Eye (tissue), 1 donor: ENCODE results near the gene PPP1R1B.
A peak's percentile ranks its signal among the peaks of the same experiment; 100 is the strongest.
"Not testable (repeated sequence)": the region's sequence is repeated elsewhere in the genome, so short reads cannot be mapped to it uniquely, and the experiment has no call there.

Experiments used
- DNase-seq: peaks from one replicate; pipeline ENCODE4 v3.0.0-alpha.2; 2015

The PPP1R1B gene

DNA sequence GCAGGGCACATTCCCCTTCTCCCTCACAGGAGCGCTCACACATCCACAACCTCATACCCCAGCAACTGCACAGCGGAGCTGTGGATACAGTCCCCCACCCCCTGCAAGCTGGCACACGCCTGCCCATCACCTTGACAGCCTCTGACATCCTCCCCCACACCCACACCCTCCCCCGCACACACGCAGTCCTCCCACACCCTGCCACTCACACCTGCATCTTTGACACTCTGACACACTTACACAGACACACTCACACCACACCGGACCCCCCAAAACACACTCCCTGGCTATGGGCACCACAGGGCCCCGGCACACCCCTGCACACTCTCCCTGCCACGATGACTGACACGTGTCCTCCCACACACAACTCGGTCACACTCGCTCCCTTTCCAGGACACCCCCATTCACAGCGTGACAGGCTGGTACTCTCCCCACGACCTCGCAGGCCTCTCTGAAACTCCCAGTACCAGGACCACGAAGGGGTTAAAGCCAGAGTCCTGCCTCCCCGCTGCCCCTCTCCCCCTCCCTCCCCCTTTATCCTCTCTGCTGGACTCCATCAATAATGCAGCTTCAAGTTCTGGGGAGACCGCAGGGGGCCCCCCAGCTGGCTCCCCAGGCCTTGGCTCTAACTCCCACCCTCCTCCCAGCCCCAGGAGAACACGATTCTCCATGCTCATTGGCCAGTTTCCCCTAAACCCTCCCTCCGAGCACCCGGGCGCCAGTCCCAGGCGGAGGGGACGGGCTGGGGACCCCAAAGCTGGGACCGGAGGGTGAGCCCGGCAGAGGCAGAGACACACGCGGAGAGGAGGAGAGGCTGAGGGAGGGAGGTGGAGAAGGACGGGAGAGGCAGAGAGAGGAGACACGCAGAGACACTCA is at the start of gene PPP1R1B:
PPP1R1B (plus strand) TSS at position 782 of the 876 bp plus-strand sequence. CDS start 441 bp downstream, outside the sequence.
- DNase-seq, result peak; percentile 41

GRCh38 chr17:39578272-39578671 is 48.5 kb upstream of the PPP1R1B start:
- DNase-seq, result no peak

DNA sequence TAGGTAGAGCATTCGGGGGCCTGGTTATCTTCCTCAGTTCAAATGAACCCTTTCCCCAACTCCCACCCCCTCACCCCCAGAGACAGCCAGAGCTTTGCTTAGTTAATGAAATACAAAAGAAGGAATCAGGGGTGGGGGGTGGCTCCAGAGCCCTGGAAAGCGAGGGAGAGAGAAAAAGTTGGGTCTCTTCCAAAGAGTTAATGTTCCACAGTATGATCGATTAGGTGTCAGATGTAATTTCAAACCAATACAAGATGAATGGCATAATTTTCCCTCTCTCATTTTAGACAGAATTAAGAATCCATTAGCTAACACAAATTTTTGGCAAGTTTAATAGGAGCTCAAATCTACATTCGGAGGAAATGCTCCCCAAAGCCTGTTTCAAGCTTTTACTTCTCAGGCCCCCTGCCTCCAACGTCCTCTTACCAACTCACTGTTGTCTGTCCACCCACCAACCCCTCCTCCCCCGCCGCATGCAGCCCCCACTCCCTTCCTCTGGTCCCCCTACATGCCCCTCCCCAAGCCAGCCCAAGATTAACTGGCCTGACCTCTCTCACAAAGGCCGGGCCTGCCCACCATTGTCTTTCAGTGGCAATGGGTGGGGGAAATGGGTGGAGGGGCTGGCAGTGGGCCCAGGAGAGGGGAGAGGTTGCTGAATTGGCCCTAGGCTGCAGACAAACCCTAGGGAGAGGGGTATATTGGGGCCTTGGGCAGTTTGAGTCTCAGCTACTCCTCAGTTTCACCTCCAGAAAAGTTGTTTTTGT is 47.3 kb upstream of the PPP1R1B start:
- DNase-seq, result peak; percentile 86

- DNase-seq, result no peak
These were observed 46.7 kb upstream of the PPP1R1B start for GRCh38 chr17:39580082-39580468.

GRCh38 chr17:39581071-39581758 is 45.5 kb upstream of the PPP1R1B start:
- no peak for DNase-seq

DNA sequence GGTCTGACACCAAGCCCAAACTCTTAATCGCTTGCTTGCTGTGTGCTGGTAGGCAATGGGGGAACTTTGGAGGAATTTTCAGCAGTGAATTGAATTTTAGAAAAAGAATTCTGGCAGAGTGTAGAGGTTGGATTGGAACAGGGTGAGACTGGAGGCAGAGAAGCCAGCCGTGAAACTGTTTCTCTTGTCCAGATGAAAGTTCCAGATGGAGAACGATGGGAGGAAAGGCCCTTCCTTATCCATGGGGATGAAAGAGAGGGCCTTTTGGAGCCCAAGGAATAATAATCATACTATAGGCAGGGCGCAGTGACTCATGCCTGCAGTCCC is 45.0 kb upstream of the PPP1R1B start:
- DNase-seq, result no peak

GRCh38 chr17:39582658-39583057 is 44.1 kb upstream of the PPP1R1B start:
- no peak for DNase-seq

DNA sequence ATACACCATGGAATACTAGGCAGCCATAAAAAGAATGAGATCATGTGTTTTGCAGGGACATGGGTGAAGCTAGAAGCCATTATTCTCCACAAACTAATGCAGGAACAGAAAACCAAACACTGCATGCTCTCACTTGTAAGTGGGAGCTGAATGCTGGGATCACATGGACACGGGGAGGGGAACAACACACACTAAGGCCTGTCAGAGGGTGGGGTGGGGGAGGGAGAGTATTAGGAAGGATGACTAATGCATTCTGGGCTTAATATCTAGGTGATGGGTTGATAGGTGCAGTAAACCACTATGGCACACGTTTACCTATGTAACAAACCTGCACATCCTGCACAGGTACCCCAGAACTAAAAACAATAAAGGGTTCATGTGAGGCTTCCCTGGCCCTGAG is 36.6 kb upstream of the PPP1R1B start:
- not testable (repeated sequence) for DNase-seq

GRCh38 chr17:39591958-39592954 is 34.5 kb upstream of the PPP1R1B start:
- peak; percentile 83 for DNase-seq

- no peak for DNase-seq
These were observed 33.4 kb upstream of the PPP1R1B start for GRCh38 chr17:39593371-39593770.

DNA sequence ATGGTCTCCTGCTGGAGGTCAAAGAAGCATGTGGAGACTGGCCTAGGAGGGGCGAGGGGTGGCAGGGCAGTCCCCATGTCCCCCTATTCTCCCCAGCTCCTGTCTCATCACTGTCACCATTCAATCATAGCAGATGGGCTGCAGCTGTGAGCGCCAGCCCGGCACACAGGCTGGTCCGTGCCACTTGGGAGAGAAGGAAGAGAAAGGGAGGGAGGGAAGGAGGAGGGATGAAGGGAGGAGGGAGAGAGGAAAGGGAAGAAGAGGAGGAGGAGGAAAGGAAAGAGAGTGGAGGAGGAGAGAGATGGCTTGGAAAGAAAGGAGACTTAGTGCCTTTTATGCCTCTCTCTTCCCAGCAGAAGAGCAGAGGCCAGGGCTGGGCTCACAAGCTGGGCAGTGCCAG is 31.5 kb upstream of the PPP1R1B start:
- DNase-seq, result no peak

DNA sequence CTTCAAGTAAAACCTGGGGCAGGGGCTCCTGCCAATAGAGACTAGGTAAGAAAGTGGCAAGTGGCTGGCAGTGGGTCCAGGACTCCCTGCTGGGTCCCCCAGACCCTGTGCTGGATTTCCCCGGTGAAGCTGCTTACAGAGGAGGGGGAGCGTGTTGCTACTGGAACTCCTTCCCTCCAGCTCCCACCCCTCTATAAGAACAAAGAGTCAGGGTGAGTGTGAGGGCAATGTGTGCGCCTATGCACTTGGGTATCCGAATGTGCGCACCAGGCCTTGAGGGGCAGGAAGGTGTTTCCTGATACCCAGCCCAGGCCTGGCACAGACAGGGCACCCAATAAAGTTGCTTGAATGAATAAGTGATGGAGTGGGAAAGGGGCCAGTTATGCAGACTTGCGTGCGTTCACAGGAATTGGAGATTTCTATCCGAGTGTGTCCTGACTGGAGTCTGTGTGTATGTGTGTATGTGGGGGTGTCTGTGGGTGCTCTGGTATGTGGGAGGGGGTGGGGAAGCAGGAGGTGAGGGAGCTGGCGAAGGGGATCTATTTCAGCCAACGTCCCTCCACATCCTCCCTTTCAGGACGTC is 30.7 kb upstream of the PPP1R1B start:
- DNase-seq, result no peak

DNA sequence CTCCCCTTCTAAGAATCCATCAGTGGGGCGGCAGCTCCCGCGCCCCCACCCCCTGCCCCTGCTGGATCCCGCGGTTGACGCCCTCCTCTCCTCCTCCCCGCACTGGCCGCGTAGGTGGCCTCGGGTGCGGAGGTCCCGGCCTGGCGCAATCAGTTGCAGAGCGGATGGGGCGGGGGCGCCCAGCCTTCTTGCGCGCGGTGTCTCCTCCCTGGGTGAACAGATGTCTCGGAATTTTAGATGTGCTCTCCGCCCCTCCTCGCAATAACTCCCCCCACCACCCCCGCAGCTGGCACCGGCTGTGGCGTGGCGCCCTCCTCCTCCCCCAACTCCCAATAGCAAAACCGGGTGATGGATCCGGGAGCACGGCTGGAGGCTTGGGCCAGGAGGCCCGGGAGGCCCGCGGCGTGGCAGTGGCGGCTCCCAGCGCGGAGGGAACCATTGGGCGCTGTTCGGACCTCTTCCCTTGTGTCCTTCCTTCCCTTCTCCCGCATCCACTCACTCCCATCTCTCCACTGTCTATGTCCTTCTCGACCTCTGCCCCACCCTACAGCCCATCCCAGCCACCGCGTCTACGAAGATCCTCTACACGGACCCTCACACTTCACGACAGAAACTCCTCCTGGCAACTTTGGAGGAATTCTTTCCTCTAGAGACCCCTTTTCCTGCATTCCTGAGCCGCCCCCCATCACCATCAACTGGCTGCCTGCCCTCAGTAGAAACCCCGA is 30.0 kb upstream of the PPP1R1B start:
- peak; percentile 36 for DNase-seq

DNA sequence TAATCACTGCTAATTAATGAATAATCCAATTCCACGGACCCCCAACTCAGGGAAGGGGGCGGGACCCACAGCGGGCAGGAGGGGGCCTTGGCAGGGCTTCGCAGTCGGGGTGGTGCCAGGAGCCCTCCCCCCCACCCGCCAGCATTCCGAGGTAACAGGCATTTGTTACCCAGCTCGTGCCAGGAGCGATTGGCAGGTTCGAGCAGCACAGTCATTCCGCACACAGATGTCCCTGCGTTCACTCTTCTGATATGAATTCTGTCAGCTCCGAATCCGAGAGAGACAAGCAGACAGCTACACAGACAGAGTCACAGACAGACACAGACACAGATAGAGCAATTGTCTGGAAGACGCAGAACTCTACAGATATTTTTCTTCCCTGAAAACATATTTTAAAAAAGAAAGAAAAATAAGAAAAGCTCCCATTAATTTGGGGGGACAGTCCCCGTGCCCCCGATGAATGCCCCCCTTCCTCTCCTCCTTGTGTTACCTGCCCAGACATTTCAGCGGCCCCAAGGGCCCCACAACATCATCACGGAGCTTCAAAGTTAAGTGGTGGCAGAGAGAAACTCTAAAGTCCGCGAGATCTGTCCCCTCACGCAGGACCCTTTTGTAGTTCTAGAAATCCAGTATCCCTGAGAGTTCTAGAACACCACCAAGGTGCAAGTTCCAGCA is 29.2 kb upstream of the PPP1R1B start:
- DNase-seq, result peak; percentile 28

- peak; percentile 39 for DNase-seq
These were observed 28.7 kb upstream of the PPP1R1B start for GRCh38 chr17:39598047-39598481.

DNA sequence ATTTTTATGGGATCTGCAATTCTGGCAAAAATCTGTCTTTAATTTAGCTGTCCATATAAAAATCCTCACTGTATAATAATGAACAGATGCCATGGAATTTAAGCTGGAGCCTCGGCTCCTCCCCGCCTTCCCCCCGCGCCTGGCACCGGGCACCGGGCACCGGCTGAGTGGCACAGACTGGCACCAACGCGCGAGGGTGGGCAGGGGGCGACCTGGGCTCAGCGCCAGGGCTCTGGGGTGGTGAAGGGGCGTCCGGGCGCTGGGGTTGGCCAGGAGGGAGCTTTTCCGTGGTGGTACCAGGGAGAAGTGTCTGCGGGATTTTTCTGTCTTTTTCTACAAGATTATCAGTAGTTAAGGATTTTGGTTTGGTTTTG is 28.1 kb upstream of the PPP1R1B start:
- DNase-seq, result no peak

DNA sequence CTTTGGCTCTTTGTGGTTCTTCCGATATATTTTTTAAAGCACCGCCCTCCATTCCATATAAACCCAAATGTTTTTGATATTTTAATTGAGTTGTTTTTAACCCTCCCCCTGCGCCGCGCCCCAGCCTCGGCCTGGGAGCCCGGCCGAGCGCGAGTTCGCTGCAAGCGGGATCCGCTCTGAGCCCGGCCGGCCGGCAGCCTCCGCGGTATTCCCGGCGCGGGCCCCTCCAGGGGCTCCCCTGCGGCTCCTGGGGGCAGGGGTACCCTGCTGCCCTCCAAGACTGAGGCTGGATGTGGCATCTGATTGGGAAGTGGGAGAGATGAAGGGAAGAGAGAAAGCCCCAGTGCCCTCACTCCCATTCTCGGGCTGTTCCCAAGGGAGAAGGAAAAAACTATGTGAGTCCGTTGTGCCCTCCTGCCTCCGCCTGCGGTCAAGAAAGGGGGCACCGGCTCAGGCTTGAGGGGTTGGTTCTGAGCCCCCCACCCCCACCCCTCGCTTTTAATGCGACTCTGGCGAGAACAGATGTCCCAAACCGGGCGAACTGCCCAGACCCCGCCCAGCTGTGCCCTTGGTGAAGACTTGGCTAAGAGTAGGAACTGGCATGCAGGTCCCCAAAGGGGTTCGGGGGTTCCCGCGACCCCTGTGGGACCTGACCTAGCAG is 27.6 kb upstream of the PPP1R1B start:
- DNase-seq, result peak; percentile 51

- peak; percentile 41 for DNase-seq
These were observed 27.0 kb upstream of the PPP1R1B start for GRCh38 chr17:39599665-39600231.

DNA sequence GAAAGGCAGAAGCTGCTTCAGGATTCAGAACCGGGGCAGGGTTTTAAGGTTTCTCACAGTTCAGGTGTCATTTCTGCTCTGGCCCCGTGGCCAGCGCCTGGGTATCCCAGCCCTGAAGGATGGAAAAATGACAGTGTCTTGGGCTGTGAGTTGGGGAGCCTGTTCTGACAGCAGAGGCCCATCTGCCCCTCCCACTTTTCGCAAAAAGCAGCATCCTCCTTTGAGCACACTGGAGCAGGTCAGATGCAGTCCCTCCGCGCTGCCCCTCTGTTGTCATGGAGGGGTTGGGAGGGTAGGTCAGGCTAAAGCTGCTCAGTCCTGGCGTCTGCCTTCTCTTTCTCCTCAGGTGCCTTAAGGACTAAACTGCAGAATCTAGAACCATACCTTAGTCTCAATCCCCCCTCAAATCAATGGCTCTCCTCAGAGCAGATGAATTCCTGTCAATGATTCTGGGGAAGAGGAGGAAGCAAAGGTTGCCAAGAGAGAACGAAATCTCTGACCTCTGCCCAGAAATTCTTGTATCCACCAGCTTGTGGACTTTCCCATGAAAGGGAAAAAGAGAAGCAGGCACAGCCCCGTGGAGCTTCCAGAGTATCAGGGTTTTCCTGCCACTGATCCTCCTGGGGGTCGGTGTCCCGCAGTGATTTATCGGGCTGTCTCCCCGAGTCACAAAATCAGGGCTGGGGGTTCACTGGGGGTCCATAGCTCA is 26.3 kb upstream of the PPP1R1B start:
- DNase-seq, result peak; percentile 49
